HEK293 (cell line): ENCODE results near the gene PCBD1.

Experiments
- BCL11B ChIP-seq: fragments of 450-650 bp; formaldehyde crosslinking; IDR thresholded peaks from 2 replicates; pipeline ENCODE4 v1.5.1; 2016; ENCODE audit warnings: low read depth, missing biosample characterization, missing genetic modification characterization
- CTCF ChIP-seq: fragments of 450-650 bp; formaldehyde crosslinking; IDR thresholded peaks from 2 replicates; pipeline ENCODE4 v1.5.1; 2016; ENCODE audit warnings: missing biosample characterization, missing genetic modification characterization
- HOXD13 ChIP-seq: sonication (generic); formaldehyde crosslinking; IDR thresholded peaks from 2 replicates; pipeline ENCODE4 v1.8.0; 2022; ENCODE audit warnings: missing genetic modification reagents, borderline replicate concordance
- ZFP37 ChIP-seq: fragments of 450-650 bp; formaldehyde crosslinking; IDR thresholded peaks from 2 replicates; pipeline ENCODE4 v1.5.1; 2016; ENCODE audit warnings: missing biosample characterization, missing genetic modification characterization
- ZNF133 ChIP-seq: fragments of 450-650 bp; formaldehyde crosslinking; IDR thresholded peaks from 2 replicates; pipeline ENCODE4 v1.5.1; 2016; ENCODE audit warnings: missing biosample characterization, missing genetic modification characterization
- ZNF26 ChIP-seq: fragments of 450-650 bp; formaldehyde crosslinking; IDR thresholded peaks from 2 replicates; pipeline ENCODE4 v1.5.1; 2016; ENCODE audit warnings: missing biosample characterization, missing genetic modification characterization
- ZSCAN23 ChIP-seq: fragments of 450-650 bp; formaldehyde crosslinking; IDR thresholded peaks from 2 replicates; pipeline ENCODE4 v1.5.1; 2016; ENCODE audit warnings: missing biosample characterization, missing genetic modification characterization

- no peak for TF ChIP-seq BCL11B (tag by site-specific recombination)
- TF ChIP-seq ZNF133 (tag by site-specific recombination) = no peak
- TF ChIP-seq ZSCAN23 = no peak
- TF ChIP-seq ZNF26 = no peak
- TF ChIP-seq CTCF (tag by site-specific recombination) = no peak
- no peak for TF ChIP-seq ZFP37 (tag by site-specific recombination)
- no peak for TF ChIP-seq HOXD13 (CRISPR knock-in tag)
Measured at GRCh38 chr10:70923696-70924095, 35.3 kb upstream of the PCBD1 start.
